Measurements from ENCODE around the gene EMC1. TPM values are rescaled to one million over a fixed set of nuclear protein-coding genes. Genes with fewer than 3 reads are reported as not detected.
"Not testable (repeated sequence)": the region's sequence is repeated elsewhere in the genome, so short reads cannot be mapped to it uniquely, and the experiment has no call there.

Gene EMC1
- total RNA-seq, 2 donors from 2014 or later: 39.3 to 63.0 TPM

GRCh38 chr1:19189270-19189669 lies 62.1 kb downstream of the EMC1 start:
- Histone ChIP-seq H3K9me3 (no peaks in the 10 kb centered on the region), H3K27me3 (replicated peaks; ENCODE audit: insufficient read depth) (no peaks in the 10 kb centered on the region), H3K27ac (no peak overlapping the region), H3K4me3 (no peak overlapping the region), H3K36me3 (peaks cover 69% of the 10 kb centered on the region), H3K4me1 (ENCODE audit: control insufficient read depth in 1 of 2, low read depth in 2 of 2) (no peaks in the 10 kb centered on the region)
- no peak for TF ChIP-seq CTCF (IDR thresholded peaks at IDR 0.05)
- DNase-seq (ENCODE audit: low spot score) (no peak), ATAC-seq (ENCODE audit: insufficient number of reproducible peaks, low FRiP score, low read depth) (no peak)

GRCh38 chr1:19187852-19188251 lies 63.5 kb downstream of the EMC1 start:
- no peak overlapping the region for H3K27ac ChIP-seq
- no peak overlapping the region for H3K4me3 ChIP-seq
- peaks cover 70% of the 10 kb centered on the region for H3K36me3 ChIP-seq
- DNase-seq (ENCODE audit: low spot score) (no peak), ATAC-seq (ENCODE audit: insufficient number of reproducible peaks, low FRiP score, low read depth) (no peak)
- TF ChIP-seq CTCF (IDR thresholded peaks at IDR 0.05): no peak
- H3K9me3 ChIP-seq: no peaks in the 10 kb centered on the region
- no peaks in the 10 kb centered on the region for H3K4me1 ChIP-seq (ENCODE audit: control insufficient read depth in 1 of 2, low read depth in 2 of 2)
- H3K27me3 ChIP-seq (replicated peaks; ENCODE audit: insufficient read depth): no peaks in the 10 kb centered on the region

- Histone ChIP-seq H3K4me3 (no peak overlapping the region), H3K9me3 (no peaks in the 10 kb centered on the region), H3K4me1 (ENCODE audit: control insufficient read depth in 1 of 2, low read depth in 2 of 2) (no peaks in the 10 kb centered on the region), H3K27me3 (replicated peaks; ENCODE audit: insufficient read depth) (no peaks in the 10 kb centered on the region), H3K27ac (no peak overlapping the region), H3K36me3 (peaks cover 65% of the 10 kb centered on the region)
- ATAC-seq (ENCODE audit: insufficient number of reproducible peaks, low FRiP score, low read depth) (no peak), DNase-seq (ENCODE audit: low spot score) (no peak)
- TF ChIP-seq CTCF (IDR thresholded peaks at IDR 0.05): no peak
Observed at GRCh38 chr1:19186001-19186400, 65.3 kb downstream of the EMC1 start.

- DNase-seq (ENCODE audit: low spot score) (no peak), ATAC-seq (ENCODE audit: insufficient number of reproducible peaks, low FRiP score, low read depth) (no peak)
- H3K36me3 ChIP-seq: peaks cover 76% of the 10 kb centered on the region
- H3K27me3 ChIP-seq (replicated peaks; ENCODE audit: insufficient read depth): no peaks in the 10 kb centered on the region
- H3K4me3 ChIP-seq: no peak overlapping the region
- no peak overlapping the region for H3K27ac ChIP-seq
- no peak for TF ChIP-seq CTCF (IDR thresholded peaks at IDR 0.05)
- H3K4me1 ChIP-seq (ENCODE audit: control insufficient read depth in 1 of 2, low read depth in 2 of 2): no peaks in the 10 kb centered on the region
- H3K9me3 ChIP-seq: no peaks in the 10 kb centered on the region
Observed at GRCh38 chr1:19182223-19182622, 69.1 kb downstream of the EMC1 start.

- not testable (repeated sequence) for ATAC-seq (ENCODE audit: insufficient number of reproducible peaks, low FRiP score, low read depth); H3K4me3 ChIP-seq; H3K27me3 ChIP-seq (replicated peaks; ENCODE audit: insufficient read depth); H3K27ac ChIP-seq; DNase-seq (ENCODE audit: low spot score); H3K4me1 ChIP-seq (ENCODE audit: control insufficient read depth in 1 of 2, low read depth in 2 of 2); H3K9me3 ChIP-seq
- H3K36me3 ChIP-seq: peaks cover 78% of the 10 kb centered on the region
Observed at GRCh38 chr1:19180265-19180657, 71.1 kb downstream of the EMC1 start.

- no peak for TF ChIP-seq CTCF (IDR thresholded peaks at IDR 0.05)
- no peak overlapping the region for H3K4me3 ChIP-seq
- DNase-seq (ENCODE audit: low spot score) (no peak), ATAC-seq (ENCODE audit: insufficient number of reproducible peaks, low FRiP score, low read depth) (no peak)
- no peak overlapping the region for H3K27ac ChIP-seq
- H3K36me3 ChIP-seq: peaks cover 78% of the 10 kb centered on the region
- no peaks in the 10 kb centered on the region for H3K4me1 ChIP-seq (ENCODE audit: control insufficient read depth in 1 of 2, low read depth in 2 of 2)
- no peaks in the 10 kb centered on the region for H3K27me3 ChIP-seq (replicated peaks; ENCODE audit: insufficient read depth)
- no peaks in the 10 kb centered on the region for H3K9me3 ChIP-seq
Observed at GRCh38 chr1:19179597-19180264, 71.6 kb downstream of the EMC1 start.
